GM18909 (cell line): ENCODE results near the gene PPFIBP1.
"Not testable (repeated sequence)": the region's sequence is repeated elsewhere in the genome, so short reads cannot be mapped to it uniquely, and the experiment has no call there.

ENCODE experiments used
- ATAC-seq: cut with Tn5 transposase; IDR thresholded peaks from one replicate; pipeline ENCODE4 v1.9.1; 2021; ENCODE audit warnings: mild to moderate bottlenecking; ENCODE audit not compliant: unreplicated experiment, poor library complexity

The PPFIBP1 gene

GRCh38 chr12:27583057-27583797, 59.2 kb downstream of the PPFIBP1 start:
- no peak for ATAC-seq

GRCh38 chr12:27583981-27584380, 60.0 kb downstream of the PPFIBP1 start:
- no peak for ATAC-seq

DNA sequence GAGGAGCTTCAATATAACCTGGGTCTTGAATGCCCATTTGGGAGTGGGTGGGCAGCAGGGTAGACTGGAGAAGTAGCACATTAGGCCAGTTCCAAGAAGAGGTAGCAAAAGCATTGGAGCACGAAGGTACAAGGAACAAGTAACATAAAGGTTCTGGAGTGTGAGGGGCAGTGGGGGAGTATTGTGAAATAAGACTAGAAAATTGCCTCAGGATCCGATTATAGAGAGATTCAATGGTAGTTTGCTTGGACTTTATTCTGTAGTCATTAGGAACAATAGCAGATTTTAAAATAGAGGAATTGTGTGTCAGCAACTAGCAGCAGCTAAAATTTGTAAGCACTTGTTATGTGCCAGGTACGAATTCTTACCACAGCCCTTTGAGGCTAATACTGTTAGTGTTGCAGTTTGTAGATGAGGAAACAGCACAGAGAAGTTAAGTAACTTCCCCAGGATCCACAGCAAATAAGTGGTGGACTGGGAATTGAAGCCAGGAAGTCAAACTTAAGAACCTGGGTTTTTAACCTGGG, 61.8 kb downstream of the PPFIBP1 start:
- ATAC-seq, result no peak

DNA sequence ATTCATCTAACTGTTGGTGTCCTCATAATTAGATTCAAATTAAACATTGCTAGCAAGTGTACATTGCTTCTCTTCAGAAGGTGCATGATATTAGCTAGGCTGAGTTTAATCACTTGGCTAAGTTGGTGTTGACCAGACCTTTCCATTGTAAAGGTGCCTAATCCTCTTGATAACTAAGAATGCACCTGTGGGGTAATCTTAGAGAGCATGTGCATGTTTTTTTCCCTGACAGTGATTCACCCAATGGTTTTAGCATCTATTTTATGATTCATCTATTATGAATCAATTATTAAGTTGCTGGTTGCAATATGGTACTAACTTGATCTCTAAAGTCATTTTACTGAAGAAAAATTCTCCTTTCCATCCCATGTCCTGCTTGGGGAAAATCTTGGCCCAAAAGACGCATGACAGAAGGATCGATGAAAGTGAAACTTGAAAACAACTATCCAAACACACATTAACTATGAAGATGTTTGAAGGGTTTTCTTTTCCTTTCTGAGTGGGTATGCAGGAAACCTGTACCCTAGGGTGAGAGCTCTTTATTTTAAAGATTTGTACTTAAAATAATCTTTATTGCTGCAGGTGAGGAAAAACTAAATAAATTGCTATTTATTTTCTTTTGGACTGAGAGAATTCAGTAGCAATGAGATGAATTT, 64.2 kb downstream of the PPFIBP1 start:
- ATAC-seq, result not testable (repeated sequence)

DNA sequence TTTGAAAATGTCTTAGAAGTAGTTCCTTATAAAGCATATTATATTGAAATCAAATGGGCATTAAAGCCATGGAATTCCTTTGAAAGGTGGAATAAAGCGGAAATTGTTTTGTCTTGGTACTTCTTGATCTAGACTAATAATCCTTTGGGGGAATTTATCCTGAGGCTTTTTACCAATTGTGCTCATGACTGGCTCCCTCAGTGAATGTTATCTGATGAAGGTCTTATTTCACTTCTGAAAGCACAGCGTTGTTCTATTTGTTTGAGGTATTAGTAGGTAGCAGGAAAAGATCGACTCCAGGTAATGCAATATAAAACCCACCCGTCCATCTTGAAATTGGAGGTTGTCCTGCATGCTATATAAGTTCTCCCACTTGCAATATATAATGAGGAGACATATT, 64.8 kb downstream of the PPFIBP1 start:
- no peak for ATAC-seq

GRCh38 chr12:27589419-27589818, 65.4 kb downstream of the PPFIBP1 start:
- no peak for ATAC-seq

- not testable (repeated sequence) for ATAC-seq
These were observed 67.7 kb downstream of the PPFIBP1 start for GRCh38 chr12:27591698-27592097.

- ATAC-seq, result no peak
These were observed 68.5 kb downstream of the PPFIBP1 start for GRCh38 chr12:27592548-27592947.

- ATAC-seq, result no peak
These were observed 69.3 kb downstream of the PPFIBP1 start for GRCh38 chr12:27593266-27593665.

DNA sequence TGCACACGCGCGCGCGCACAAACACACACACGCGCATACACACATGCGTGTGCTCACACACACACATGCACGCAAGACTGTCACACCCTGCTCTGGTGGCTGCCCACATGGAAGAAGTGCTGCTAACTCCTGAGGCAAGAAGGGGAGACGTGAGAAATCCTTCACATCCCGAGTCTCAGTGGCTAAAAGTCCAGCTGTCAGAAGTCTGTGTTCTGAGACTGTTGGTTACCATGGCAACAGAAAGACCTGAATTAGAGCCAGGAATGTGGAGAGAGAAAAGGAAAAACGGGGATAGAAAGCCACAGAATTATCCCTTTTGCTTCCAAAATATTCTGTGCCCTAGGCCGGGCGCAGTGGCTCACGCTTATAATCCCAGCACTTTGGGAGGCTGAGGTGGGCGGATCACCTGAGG, 71.2 kb downstream of the PPFIBP1 start:
- ATAC-seq, result no peak

- ATAC-seq, result not testable (repeated sequence)
These were observed 74.9 kb downstream of the PPFIBP1 start for GRCh38 chr12:27598866-27599265.

DNA sequence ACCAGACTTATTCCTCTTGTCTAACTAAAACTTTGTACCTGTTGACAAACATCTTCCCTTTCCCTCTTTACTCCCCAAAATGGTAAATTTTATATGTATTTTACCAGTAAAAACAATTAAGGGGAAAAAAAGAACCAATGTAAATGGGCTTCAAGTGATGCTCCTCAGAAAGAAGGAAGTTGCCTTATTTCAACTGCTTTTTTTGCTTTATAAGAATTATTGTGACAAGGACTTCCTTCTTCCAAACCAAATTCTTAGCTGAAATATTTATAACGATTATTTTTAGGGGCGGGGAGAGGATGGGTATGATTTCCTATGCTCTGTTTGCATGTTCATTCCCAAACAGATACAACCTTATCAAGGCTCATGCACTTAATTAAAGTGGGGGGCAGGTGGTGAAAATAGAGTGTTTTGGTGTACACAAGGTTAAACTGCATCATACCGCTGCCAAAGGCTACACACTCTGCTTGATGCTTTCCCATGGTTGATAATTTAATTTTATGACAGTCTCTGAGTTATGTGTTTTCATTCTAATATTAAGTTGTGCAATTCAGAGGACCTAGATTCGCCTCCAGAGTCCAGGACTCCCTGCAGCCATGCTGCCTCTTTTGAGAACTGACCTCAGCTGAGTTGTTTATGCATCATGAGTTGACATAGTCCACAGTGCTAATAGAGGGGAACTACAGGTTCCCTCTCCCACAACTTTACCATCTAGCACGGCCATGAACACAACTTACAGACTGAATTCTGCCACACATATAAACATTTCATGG, 77.2 kb downstream of the PPFIBP1 start:
- ATAC-seq, result not testable (repeated sequence)

DNA sequence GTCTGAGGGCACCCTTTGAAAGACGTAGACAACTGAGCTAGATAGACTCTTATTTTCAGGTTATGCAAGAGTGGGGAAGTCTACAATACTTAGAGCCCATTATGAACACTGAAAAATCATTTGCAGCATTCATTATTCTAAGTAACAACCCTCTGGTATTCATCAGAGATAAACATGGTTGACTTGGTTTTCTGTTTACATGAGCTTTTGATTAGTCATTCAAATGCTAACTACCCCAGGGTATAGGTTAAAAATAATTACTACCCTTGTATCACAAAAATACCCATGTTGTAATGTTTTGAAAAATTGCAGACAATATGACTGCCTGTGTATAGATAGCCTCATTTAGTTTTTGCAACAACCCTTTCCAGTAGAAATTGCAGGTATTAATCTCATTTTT, 78.5 kb downstream of the PPFIBP1 start:
- no peak for ATAC-seq

- no peak for ATAC-seq
These were observed 80.4 kb downstream of the PPFIBP1 start for GRCh38 chr12:27604431-27604830.

DNA sequence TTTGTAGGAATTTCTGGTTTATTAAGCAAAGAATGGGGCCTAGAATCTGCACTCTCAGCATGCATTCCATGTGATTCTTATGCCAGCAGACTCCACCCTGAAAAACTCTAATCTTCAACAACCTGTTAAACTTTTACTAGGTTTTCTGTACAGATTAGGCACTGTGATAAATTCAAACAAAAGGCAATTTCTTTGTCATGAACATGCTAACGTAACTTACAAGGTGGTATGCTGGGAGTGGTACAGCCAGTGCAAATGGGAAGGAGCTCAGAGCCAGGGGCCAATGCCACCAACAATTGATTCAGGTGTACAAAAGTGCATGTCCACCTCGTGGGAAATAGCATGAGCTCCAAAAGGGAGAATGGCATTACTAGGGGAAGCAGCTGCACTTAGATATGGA, 83.0 kb downstream of the PPFIBP1 start:
- no peak for ATAC-seq

GRCh38 chr12:27607591-27607990, 83.6 kb downstream of the PPFIBP1 start:
- ATAC-seq, result no peak

DNA sequence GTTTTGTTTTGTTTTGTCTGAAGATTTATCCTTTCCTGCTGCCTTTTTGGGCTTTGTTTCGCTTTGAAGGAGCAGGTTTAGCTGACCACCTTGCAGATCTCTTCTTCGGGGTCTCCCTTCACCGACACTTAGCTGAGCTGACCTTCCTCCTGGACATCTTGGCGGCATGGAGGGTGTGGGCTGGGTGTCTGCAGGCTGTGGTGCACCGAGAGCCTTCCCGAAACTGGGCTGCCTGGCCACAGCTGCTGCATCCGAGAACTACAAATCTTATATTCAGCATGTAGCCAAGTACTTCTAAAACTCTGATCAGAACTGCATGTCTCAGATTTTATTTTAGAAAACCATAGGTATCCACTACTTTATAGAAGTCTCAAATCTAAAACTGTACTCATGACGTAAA, 84.9 kb downstream of the PPFIBP1 start:
- no peak for ATAC-seq

- ATAC-seq, result no peak
These were observed 86.4 kb downstream of the PPFIBP1 start for GRCh38 chr12:27610374-27610773.

GRCh38 chr12:27614386-27614785, 90.4 kb downstream of the PPFIBP1 start:
- no peak for ATAC-seq

- ATAC-seq, result no peak
These were observed 90.9 kb downstream of the PPFIBP1 start for GRCh38 chr12:27614866-27615265.

DNA sequence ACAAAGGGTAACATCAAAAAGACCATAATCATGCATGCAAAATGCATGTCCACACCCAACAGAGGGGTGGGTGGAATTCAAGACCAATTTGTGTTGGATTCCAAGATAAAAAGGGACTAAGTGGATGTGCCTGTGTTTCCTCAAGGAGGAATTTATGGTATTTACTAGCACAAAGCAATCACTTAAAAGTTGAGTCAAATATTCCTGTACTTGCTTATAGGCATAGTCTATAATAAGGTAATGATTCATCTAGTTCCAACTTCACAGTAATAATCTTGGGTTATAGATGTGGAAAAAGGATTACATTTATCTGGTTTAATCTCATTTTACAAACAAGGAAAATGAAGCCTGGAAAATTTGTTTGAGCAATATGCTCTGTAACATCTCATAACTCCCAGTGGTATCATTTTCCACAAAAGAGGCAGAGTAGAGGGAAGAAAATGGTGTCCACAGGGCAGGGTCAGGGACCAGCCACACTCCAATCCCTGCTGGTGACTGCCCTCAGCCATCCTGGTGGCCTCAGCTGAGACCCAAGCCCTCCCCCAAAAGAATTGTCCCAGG, 91.4 kb downstream of the PPFIBP1 start:
- no peak for ATAC-seq
